Cardiac ventricle fibroblast (primary cell): ENCODE results near the gene BRI3BP. TPM values are rescaled to one million over a fixed set of nuclear protein-coding genes. Genes with fewer than 3 reads are reported as not detected.

ENCODE experiments used
- total RNA-seq: library from RNA; depleted of rRNA; stranded (reverse); fragments of >200 nt; gene quantifications from 2 replicates; pipeline ENCODE4 v1.2.3, GENCODE V29; 2015

BRI3BP gene
- 2.0 and 2.5 TPM in 2 replicates for total RNA-seq

DNA sequence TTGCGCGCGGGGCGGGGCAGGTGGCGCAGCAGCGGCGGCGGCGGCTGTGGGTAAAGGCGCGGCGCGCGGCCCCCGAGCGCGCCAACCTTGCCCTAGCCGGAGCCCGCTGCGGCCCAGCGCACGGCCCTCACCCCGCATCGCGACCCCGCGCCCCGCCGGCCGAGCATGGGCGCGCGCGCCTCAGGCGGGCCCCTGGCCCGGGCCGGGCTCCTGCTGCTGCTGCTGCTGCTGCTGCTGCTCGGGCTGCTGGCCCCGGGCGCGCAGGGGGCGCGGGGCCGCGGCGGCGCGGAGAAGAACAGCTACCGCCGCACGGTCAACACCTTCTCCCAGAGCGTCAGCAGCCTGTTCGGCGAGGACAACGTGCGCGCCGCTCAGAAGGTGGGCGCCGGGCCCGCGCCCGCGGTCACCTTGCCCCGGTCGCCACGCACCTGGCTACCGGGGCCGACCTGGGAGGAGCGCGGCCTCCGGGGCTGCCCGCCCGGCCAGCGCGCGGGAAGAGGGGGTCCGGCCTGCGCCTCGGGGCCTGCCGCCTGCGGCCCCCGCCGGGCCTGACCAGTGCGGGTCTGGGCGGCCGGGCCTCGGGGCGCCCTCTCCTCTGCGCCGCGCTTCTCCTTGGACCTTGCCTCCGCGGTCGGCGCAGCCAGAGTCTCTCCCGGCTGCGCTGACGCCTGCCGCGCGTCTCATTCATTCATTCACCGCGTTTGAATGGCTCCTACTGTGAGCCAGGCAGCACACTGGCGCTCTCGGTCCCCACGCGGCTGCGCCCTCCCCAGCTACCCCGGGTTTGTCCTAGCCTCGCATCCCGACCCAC is at the start of gene BRI3BP:
TSS of gene BRI3BP (plus strand) at position 20 of the 811 bp plus-strand sequence. CDS start at position 166, 146 bp downstream.

DNA sequence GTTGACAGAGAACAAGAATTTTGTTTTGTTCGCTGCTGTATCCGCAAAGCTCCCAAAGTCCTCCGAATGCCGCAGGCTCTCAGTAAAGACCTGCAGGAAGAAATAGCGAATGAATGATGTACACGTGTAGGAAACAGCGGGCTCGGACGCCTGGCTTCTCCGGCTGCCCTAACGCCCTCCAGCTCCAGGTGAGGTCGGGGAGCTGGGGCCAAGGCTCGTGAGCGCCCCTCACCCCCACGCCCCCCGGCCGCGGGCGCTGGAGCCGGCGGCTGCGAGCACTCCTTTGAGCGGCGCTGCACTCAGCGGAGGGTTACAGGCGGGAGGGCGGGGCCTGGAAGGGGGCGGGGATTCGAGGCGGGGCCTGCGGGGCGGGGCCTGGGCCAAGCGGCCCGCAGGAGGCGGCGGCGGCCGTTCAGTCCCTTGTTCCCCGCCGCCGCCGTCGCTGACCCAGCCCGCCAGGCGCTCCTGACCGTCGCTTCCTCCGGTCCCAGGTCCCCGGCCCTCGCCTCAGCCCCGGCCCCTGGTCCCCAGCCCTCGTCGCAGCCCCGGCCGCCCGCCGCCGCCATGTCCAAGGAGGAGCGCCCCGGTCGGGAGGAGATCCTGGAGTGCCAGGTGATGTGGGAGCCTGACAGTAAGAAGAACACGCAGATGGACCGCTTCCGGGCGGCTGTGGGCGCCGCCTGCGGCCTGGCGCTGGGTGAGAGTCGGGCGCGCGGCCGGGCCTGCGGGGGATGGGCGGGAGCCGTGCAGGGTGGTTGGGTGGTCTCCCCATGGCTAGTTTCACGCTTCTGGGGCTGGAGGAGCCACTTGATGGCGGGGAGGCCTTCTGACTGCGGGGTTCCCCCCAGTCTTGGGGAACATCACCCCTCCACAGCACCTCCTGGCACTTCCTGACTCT is 71.8 kb downstream of the BRI3BP start, which contains the start of gene AACS:
TSS of gene AACS (plus strand) at position 415 of the 898 bp plus-strand sequence. CDS start at position 565, 150 bp downstream.

Other genes with a start within 250 kb of the BRI3BP start
- gene SCARB1, start 129.8 kb upstream of the BRI3BP start, total RNA-seq: 6.1 and 10.7 TPM in 2 replicates
- 845 and 854 TPM in 2 replicates for gene UBC, start 79.0 kb upstream of the BRI3BP start, total RNA-seq
- 11.5 and 15.0 TPM in 2 replicates for gene DHX37, start 4.5 kb upstream of the BRI3BP start, total RNA-seq
- gene AACS, start 71.8 kb downstream of the BRI3BP start, total RNA-seq: 17.1 and 19.8 TPM in 2 replicates
- 1.5 and 3.1 TPM in 2 replicates for gene TMEM132B, start 192.7 kb downstream of the BRI3BP start, total RNA-seq